Erythroblast (primary cell): ENCODE results near the gene BPIFA1.

Source experiments
- DNase-seq, 2 experiments: peaks; one replicate each; lab custom pipeline; 2025; lab: John Stamatoyannopoulos, UW
- GATA1 ChIP-seq: IDR thresholded peaks from 2 replicates; pipeline ENCODE4 v1.6.1; 2011; ENCODE audit warnings: low read depth, mild to moderate bottlenecking, control low read depth, low read length, moderate library complexity
- POLR2A ChIP-seq: IDR thresholded peaks from 2 replicates; pipeline ENCODE4 v1.6.1; 2011; ENCODE audit warnings: mild to moderate bottlenecking, low read length

BPIFA1 gene

DNA sequence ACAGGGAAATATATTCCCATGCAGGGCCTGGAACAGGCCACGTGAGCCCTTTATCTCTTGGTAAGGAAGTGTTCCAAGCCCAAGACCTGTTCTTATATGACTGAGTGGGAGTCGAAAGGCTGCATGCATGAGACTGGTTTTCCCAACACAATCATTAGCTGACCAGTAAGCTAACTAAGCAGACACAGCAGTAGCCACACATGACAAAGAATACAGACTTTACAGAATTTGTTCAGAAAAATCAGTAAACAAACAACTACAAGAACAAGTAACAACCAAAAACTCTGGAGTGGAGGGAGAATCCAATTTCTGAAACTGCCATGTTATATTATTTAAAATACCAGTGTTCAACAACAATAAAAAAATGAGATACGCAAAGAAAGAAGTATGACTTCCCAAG lies 16.7 kb downstream of the BPIFA1 start:
- DNase-seq: no peak
- no peak for TF ChIP-seq POLR2A
- TF ChIP-seq GATA1: no peak

DNA sequence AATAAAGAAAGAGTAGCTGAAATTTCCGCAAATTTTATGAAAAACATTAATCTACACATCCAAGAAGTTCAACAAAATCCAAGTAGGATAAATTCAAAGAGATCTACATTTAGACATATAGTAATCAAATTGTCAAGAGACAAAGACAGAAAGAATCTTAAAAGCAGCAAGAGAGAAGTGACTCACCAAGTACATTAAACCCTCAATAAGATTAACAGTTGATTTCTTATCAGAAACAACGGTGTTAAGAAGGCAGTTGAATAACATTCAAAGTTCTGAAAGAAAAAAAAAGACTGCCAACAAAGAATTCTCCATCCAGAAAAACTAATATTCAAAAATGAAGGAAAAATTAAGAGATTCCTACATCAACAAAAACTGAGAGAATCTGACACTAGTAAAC lies 19.2 kb downstream of the BPIFA1 start:
- TF ChIP-seq GATA1: no peak
- no peak for TF ChIP-seq POLR2A
- no peak for DNase-seq

DNA sequence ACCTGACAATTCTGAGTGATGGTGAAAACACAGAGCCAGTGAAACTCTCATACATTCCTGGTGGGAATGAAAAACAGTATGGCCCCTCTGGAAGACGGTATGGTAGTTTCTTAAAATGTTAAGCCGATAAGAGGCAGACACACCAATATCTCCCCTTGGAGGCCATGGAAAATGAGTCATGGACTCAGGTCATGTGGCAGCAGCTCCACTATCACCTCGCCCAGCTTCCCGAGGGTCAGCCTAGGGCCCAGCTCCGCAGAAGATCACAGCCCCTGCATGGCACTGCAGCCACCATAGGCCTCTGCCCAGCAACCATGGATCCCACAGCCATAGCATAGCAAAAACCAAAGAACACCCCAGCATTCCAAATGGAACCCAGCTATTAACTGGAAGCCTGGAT lies 21.4 kb downstream of the BPIFA1 start:
- DNase-seq: no peak
- TF ChIP-seq GATA1: no peak
- no peak for TF ChIP-seq POLR2A

DNA sequence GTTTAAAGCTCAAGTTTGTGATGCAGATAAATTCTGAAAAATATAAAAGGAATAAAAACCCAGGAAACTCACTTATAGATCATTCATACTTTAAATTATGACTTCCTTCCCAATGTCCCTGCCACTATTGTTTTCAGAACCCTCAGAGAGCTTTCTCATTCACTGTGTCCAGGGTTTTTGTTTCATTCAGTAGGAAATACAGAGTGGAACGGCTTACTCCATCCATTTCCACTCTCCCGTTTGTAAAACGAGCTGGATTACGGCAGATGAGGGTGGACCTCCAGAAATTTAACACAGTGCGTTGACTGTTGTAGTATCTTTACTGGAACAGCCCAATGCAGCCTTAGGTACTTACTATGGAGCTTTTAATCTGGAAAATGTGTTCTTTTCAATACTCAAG lies 23.6 kb downstream of the BPIFA1 start:
- DNase-seq: no peak
- TF ChIP-seq GATA1: no peak
- TF ChIP-seq POLR2A: no peak

DNA sequence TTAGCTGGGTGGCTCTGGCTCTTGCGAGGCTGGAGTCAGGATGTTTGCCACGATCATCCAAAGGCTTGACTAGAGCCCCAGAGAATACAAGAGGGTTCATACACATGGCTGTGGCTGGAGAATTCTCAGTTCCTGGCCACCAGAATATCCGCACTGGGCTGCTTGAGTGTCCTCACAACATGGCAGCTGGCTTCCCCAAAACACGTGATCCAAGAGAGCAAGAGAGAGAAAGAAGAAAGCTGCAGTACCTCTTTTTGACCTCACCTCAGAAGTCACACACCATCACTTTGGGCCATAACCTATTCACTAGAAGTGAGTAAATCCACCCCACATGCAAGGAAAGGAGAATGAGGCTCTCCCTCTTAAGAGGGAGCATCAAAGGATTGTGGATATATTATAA lies 25.7 kb downstream of the BPIFA1 start:
- TF ChIP-seq GATA1 (no peak), POLR2A (no peak)
- no peak for DNase-seq

DNA sequence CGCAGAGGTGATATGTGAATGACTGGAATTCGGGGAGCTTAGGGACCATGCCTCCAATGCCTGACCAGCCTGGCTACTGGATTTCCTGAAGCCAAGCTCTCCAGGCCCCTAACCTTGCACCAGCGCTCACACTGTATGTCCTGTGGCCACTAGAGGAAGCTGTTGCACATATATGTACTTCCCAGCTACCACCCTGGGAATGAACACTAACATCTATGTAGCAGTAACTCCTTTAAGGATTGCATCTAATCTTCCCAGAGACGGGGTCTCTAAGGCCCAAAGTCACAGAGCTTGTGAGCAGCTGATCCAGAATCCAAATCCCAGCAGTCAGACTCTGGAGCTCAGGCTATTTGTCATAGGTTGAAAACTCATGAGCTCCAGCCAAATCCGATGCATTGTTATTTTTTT lies 26.9 kb downstream of the BPIFA1 start:
- no peak for TF ChIP-seq POLR2A
- TF ChIP-seq GATA1: no peak
- DNase-seq: peak; percentile 17 to 29

DNA sequence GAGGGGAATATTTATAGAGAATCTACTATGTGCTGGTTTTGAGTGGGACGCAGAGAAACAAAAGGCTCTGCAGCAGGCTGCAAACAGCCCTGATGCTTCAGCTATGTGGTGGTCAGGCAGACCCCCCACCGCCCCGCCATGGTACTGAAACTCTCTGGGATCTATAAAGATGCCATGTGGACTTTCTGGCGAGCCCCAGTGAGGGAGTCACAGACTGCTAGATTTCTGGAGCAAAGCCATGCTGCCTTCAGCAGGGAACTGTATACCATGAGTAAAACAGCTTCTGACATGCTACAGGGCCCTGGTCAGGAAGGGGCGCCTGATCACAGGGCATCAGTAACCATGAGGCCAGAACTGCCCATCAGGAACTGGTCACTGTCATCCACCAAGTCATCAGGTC lies 28.0 kb downstream of the BPIFA1 start:
- TF ChIP-seq GATA1 (no peak), POLR2A (no peak)
- DNase-seq: no peak

DNA sequence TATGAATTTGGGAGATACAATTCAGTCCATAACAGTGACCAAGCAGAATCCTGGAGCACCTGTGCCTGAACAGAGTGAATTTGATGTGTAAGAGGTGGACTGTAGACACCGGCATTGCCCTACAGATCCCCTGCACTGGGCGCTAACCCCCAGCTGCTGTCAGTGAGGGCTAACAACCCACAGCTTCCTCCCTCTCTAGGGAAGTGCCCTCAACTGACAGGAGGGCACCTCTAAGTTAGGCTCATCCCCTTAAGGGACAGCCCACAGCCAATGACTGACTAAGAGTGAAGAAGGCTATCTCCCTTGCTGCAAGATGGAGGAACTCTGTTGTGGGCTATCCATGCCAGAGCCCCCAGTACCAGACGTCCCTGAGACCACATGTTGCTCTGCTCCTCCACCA lies 31.9 kb downstream of the BPIFA1 start:
- TF ChIP-seq GATA1: no peak
- no peak for TF ChIP-seq POLR2A
- no peak for DNase-seq

DNA sequence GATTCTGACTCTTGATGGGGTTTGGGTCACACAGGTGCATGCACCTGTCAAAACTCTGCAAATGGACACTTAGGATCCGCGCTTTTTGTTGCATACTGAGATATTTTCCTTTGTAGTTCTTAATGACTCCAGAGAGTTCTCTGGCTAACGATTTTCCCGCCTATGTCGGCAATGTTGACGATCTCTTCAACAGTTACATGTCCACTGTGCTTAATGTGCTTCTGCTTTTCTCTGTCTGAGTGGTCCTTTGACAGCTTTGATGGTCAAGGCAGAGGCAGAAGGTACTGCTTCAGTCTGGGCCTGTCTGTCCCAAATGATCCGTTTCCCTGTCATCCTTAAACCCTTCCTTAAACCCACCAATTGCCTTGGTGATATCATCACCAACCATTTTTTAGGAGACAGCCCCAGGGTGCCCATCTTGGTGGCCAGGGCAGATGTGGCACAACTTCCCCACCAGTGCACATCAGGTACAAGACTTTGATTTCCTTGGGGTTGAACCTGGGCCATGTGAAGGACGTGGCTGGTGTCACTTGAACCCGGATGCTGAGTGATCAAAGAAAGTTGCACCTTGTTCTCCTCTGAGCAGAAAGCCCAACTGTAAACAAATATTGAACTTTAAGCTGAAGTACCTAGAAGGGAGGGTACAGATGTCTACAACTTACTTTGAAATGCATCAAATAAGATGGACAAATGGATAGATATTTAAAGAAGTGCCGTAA lies 36.5 kb downstream of the BPIFA1 start:
- no peak for TF ChIP-seq GATA1
- no peak for DNase-seq

DNA sequence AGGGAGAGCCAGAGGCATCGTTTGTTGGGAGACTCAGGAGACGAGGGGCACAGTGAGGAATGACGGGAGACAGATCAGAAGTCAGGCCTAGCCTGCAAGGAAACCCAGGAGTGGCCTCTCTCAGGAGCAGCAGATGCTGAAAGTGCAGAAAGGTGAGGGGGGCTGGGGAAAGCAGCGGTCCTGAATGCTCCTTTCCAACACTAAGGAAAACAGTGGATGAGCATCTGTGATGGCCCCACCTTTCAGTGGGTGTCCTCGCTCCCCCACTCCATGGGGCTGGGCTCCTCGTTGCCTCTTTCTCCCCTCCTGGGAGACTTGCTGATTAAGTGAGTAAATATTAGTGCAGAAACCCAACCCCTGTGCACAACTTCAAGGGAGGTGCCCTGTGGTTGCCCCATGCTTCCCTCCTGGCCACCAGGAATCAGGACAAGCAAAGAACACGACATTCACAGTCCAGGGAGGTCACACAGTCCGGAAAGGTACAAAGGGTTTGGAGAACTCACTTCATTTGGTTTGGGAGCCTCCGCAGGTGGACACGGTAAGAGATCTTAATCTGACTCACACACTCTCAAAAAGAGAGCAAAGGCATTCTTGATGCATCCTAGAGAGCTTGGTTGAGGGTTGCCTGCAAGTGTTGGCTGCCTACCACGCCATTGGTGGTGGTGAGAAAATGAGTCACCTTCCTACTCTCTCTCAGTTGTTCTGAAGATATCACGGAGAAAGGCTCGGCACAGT lies 37.5 kb downstream of the BPIFA1 start:
- TF ChIP-seq GATA1 (no peak), POLR2A (no peak)
- no peak for DNase-seq

DNA sequence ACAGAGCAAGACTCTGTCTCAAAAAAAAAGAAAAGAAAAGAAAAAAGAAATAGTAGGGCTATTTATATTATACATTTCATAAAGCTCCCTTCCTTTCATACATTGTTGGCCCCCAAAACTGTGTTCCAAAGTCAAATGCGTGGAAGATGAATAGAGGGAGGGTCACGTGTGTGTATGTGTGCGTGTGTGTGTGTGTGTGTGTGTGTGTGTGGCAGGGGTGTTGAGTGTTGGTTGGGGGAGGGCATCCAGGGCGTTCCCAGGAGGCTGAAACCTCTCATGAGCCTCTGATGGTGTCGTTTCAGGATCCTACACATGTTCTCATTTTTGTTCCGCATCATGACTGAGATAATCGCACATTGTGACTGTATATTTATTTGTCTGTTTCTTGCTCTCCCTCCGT lies 39.4 kb downstream of the BPIFA1 start:
- DNase-seq: no peak
- TF ChIP-seq GATA1: no peak
- no peak for TF ChIP-seq POLR2A

DNA sequence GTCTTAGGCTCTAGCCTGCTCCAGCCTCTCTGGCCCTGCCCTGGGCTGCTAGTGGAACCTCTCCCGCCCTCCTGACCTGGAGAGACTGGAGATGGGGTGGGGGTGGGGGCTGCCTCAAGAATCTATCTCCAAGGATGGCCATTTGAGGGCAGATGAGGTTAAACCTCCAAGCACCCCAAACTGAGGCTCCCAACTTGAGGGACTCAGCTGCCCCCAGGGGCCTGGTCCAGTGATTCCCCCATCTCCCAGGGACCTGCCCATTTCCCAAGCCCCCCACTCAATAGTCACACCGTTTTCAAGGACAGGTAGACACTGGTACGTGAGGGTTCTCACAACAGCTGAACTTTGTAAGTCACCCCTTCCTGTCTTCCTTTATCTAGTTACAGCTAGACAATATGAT lies 40.1 kb downstream of the BPIFA1 start:
- TF ChIP-seq GATA1 (no peak), POLR2A (no peak)
- DNase-seq: no peak

DNA sequence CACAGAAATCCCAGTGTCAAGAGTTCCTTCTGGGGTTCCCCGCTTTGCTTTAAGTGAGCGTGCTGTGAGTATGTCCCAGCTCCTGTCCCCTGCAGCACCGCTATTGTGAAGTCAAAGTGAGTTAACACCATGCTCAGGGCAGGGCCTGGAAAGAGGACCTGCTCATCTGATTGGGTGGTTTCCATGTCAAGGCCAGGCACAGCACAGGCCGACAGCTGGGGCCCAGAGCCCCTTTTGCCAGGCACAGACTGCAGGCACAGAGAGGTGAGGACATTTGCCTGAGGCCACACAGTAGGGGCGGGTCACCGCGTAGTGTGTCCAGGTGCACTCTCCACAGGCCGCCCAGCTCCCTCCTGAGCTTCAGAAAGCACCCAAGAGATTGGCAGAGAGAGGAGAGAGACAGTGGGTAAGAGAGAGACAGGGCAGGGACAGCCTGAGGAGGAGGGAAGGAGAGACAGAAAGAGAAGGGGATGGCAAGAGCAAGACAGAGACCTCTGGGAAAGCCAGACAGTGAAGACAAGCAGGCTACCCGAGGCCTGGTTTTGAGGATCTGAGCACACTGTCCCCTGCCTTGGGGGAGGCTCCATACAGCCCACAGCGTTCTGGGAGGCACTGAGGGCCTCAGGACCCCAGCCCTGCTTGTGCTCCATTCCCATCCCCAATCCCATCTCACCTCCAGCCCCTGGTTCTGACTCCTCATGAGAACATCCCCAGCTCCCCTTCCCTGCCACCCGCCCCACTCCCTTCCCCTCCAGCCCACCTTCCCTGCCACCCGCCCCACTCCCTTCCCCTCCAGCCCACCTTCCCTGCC lies 40.7 kb downstream of the BPIFA1 start:
- DNase-seq: no peak
- TF ChIP-seq POLR2A (no peak), GATA1 (no peak)

DNA sequence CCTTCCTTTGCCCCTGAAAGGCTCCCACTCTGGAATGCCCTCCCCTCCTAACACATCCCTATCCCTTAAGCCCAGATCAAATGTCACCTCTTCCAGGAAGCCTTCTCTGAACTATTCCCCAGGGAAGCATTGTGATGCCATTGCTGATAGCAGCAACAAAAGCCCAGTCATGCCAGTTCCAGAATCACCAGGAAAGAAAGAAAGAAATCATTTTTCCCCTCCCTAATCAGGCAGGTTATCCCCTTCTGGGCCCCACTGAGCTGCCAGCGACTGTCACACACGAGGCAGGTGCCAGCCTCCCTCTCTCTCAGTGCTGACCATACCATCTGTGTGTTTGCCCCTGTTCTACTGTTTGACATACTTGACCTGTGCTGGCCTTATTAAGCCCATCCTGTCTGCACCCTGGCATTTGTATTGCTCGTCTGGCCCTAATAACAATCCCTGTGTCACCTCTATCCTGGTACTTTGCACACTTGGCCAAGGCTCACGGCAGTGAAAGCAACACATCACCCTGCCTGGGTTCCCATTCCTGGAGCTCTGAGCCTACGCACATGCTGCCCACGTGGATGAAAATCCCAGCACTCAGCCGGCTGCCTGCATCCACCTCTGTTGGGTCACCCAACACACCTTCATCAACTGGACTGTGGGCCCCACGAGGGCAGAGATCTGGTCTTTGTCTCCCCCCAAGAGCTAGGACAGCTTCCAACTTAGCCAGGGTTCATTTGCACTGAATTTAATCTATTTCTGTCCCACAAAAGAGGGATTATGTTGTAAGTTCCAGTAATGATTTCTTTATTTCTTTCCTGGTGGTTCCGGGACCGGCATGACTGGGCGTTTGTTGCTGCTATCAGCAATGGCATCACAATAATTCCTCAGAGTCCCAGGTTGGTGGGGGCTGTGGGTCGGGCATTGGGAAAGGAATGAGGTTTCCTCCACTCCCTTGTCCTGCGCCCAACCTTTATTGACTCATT lies 42.0 kb downstream of the BPIFA1 start:
- no peak for TF ChIP-seq POLR2A
- no peak for TF ChIP-seq GATA1

More for the DNA sequence above, 42.0 kb downstream of the BPIFA1 start:
- DNase-seq: no peak
